HG03457 (cell line): ENCODE results near the gene PRKAG1.
A peak's percentile ranks its signal among the peaks of the same experiment; 100 is the strongest.
"Not testable (repeated sequence)": the region's sequence is repeated elsewhere in the genome, so short reads cannot be mapped to it uniquely, and the experiment has no call there.

ENCODE experiments used
- ATAC-seq: cut with Tn5 transposase; IDR thresholded peaks from one replicate; pipeline ENCODE4 v1.9.1; 2021; ENCODE audit warnings: moderate number of reproducible peaks; ENCODE audit not compliant: unreplicated experiment

The PRKAG1 gene

DNA sequence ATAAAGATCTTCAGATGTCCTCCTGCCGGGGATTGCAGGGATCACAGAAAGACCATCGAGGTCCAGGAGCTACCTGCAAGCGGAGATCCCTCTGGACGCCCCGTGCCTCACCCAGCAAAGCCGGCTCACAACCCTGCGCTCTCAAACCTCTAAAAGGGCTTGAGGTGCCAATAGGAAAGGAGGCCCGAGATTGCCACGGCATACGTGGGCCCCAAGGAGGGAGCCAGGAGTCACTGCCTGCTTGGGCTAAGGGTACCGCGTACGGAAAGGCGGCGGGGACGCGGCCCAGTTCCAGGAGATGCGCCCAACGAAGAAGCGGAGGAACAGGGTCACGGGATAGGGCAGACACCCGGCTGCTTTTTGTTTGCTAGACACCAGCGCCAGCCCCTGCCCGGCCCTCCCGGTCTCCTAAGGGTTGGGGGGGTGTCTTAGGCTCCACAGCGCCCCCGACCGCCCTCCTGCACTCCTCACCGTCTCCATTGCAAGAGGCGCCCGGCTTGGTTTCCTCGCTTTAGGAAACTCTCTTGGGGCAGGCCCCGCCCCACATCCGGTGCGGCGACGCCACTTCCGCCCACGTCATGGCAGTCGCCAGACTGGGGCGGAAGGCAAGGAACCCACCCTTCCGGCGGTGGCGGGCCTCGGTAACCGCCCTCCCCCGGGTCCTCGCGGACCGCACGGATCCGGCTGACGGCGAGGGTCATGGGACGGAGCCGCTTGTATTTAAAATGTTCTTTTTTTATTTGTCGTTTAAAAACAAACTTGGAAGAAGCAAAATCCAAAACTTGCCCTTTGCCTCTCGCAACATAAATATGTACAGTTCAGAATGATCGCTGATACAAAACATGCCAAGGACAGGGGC, at the start of gene PRKAG1:
PRKAG1 (minus strand) TSS at position 516 of the 859 bp plus-strand sequence; CDS start at position 480, 36 bp downstream.
- ATAC-seq = peak; percentile 76

GRCh38 chr12:49066120-49066519, 47.5 kb upstream of the PRKAG1 start:
- no peak for ATAC-seq

GRCh38 chr12:49064767-49065152, 46.2 kb upstream of the PRKAG1 start:
- ATAC-seq = no peak

GRCh38 chr12:49061916-49062315, 43.3 kb upstream of the PRKAG1 start:
- ATAC-seq = not testable (repeated sequence)

- no peak for ATAC-seq
Measured at GRCh38 chr12:49061157-49061650, 42.6 kb upstream of the PRKAG1 start.

- ATAC-seq = no peak
Measured at GRCh38 chr12:49060237-49061156, 41.9 kb upstream of the PRKAG1 start, which contains the start of gene KMT2D. TSS of gene KMT2D (minus strand) at chr12:49060794. CDS start at chr12:49055324, 5,470 bp downstream.

- ATAC-seq = no peak
Measured at GRCh38 chr12:49059299-49060171, 41.0 kb upstream of the PRKAG1 start.

GRCh38 chr12:49059045-49059298, 40.4 kb upstream of the PRKAG1 start:
- ATAC-seq = no peak

DNA sequence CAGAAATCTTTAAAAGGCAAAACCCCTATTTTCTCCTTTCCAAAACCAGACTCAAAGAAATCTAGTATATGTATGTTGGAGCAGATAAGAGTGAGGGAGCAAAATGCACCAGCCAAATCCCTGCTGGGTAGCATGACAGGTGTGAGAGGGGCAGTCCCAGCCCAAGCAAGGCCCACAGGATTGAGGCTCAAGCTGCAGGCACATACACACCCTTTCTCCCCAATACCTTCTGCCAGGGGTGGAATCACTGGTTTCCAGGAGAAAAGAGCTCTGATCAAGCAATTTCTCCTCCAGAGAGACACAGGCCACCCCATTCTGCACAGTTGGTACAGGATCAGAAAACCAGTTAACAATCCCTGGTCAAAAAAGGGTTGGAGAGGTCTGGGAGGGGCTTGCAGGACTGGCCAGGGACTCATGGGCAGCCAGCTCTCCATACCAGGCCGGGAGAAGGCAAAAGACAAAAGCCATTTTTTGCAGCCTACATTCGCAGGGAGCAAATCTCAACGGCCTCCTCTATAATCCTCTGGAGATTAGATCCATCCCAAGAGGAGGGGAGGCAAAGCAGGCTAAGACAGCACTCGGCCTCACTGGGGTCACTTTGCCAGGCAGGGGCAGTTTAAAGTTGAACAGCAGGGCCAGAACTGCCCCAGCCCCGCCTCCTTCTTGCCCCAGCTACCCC, 39.9 kb upstream of the PRKAG1 start:
- no peak for ATAC-seq

- ATAC-seq = no peak
Measured at GRCh38 chr12:49057888-49058287, 39.3 kb upstream of the PRKAG1 start.

DNA sequence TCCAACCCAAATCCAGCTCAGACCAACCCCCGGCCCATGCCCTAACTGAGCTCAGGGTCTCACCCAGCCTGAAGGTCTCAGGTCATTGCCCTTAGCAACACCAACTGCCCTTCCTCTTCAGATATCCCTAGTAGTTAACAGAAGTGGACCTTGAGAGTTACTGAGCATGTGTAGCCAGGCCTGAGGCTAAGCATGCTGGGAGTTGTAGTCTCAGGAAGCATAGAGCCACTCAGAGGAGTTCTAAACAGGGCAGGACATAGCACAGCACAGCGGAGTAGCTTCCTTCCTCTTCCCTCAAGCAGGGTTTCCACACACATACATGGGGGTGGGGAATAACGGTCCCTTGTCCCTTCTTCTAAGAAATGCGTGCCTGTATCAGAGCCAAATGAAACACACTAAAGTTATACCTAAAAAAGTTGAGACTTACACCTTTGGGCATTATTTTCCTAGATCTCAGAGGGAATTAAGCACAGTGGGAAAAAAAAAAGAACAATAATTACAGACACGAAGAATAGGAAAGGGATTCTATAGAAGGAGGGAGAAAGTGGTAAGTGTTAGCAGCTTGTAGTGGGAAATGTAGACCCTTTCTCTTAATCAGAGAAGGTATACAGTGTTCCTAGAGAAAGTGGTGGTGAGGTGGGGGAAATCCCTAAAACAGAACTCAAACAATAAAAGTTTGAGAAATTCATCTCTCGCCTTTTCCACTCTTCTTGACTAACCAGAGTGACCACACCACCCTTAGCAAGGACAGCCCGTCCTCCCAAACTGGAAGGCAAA, 37.6 kb upstream of the PRKAG1 start:
- no peak for ATAC-seq

- ATAC-seq = no peak
Measured at GRCh38 chr12:49055092-49055491, 36.5 kb upstream of the PRKAG1 start.

DNA sequence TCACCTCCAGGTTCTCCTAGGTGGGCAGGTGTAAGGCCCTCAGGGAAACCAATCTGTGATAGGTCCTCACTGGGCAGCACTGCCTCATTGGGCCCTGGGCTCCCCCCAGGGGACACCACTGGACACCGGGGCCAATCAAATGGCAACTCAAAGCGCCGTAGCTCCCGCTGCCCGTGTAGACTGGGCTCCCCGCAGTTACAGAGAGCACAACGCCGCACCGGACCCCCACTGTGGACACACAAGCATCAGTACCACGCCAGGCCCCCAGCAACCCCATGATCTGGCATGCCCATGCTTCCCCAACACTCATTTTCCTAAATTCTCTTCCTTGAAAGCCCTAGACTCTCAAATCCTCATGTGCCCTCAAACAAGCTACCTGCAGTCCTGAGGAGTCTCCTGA, 35.9 kb upstream of the PRKAG1 start:
- ATAC-seq = no peak

GRCh38 chr12:49054096-49054495, 35.5 kb upstream of the PRKAG1 start:
- no peak for ATAC-seq

DNA sequence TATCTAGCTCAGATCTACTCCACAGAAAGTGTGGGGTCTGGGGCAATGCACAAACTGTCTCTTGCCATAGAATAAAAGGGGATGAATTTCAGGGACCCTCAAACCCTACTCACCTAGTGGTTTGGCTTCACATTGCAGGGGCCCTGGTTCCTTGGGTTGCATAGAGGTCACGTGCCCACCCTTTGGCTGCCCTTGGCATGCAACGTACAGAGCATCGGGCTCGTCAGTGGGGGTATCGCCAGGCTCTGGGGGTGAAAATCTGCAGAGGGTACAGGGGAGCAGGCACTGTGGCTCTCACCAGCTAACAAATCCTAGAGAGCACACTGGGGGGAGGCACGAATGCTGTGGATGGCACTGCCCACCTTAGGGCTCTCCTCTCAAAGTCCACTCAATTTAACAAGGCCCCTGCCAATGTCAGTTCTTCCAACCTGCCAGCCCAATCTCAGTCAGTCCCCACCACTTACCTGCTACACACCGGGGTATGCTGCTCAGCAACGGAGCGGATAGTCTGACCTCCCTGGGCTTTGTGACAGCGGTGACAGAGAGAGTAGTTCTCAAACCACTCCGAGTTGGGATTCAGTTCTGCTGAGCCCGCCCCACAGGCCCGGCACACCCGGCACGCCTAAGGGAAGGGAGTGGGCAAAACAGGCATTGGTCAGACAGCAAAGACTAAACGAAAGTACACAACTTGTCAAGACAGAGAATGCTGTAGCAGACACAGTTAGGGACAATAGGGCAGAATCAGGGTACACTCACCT, 34.1 kb upstream of the PRKAG1 start:
- no peak for ATAC-seq

DNA sequence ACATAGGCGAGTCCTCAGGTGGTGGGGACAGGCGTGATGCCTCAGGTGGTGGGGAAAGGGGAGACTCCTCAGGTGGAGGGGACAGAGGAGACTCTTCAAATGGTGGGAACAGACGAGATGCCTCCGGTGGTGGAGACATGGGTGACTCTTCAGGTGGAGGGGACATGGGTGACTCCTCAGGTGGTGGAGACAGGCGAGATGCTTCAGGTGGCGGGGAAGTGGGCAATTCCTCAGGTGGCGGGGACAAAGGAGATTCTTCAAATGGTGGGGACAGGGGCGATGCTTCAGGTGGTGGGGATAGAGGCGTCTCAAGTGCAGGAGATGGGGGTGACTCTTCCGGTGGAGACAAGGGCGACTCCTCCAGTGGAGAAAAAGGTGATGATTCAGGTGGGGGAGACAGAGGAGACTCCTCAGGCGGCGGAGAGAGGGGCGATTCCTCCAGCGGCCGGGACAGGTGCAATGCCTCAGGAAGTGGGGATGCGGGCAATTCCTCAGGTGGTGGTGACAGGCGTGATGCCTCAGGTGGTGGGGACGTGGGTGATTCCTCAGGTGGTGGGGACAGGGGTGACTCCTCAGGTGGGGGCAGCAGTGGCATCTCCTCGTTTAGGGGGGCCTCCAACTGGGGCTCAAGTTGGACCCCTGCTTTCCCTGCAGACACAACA, 33.3 kb upstream of the PRKAG1 start:
- ATAC-seq = no peak

- ATAC-seq = no peak
Measured at GRCh38 chr12:49051373-49051764, 32.8 kb upstream of the PRKAG1 start.
